Lower leg skin (tissue), 4 donors: ENCODE results near the gene APOE. TPM values are rescaled to one million over a fixed set of nuclear protein-coding genes. Genes with fewer than 3 reads are reported as not detected.
"Not testable (repeated sequence)": the region's sequence is repeated elsewhere in the genome, so short reads cannot be mapped to it uniquely, and the experiment has no call there.

ENCODE experiments used
- DNase-seq, 2 donors: peaks; one replicate each; pipeline ENCODE4 v3.0.0-alpha.2; 2019; ENCODE audit warnings: low spot score in 2 of 2
- H3K4me3 ChIP-seq: fragments of 200-600 bp; sonication (generic); 2 replicates; pipeline ENCODE4 v1.5.1; 2017; ENCODE audit warnings: mild to moderate bottlenecking, low read depth; ENCODE audit not compliant: poor library complexity, severe bottlenecking
- POLR2A ChIP-seq, 2 donors: fragments of 450-650 bp; IDR thresholded peaks; one replicate each; pipeline ENCODE4 v1.6.1; 2016 to 2017; ENCODE audit warnings: antibody characterized with exemption in 2 of 2, mild to moderate bottlenecking in 1 of 2, moderate library complexity in 1 of 2
- WGBS, 2 donors: methylation state at CpG; one replicate each; pipeline ENCODE4 v1.1.5; 2018; 5-methylcytosine and 5-hydroxymethylcytosine counted together
- intact Hi-C: fragments of 100-400 bp; cut with DNase I; formaldehyde crosslinking; loops from one replicate; pipeline ENCODE4 v1.15.0; 2023; ENCODE audit warnings: low total_unique reads
- total RNA-seq, 4 donors: library from RNA; depleted of rRNA; stranded (reverse); fragments of >200 nt; gene quantifications; one replicate each; pipeline ENCODE4 v1.1.0, GENCODE V29; 2016
- TF ChIP-seq, protein P1 (sequence below), 3 donors: fragments of 450-650 bp; IDR thresholded peaks; one replicate each; pipeline ENCODE4 v1.5.1; 2016; ENCODE audit warnings: antibody characterized with exemption in 3 of 3, mild to moderate bottlenecking in 3 of 3, moderate library complexity in 2 of 3

APOE gene
- total RNA-seq, 4 donors from 2014 or later: 511 to 997 (median 747) TPM

DNA sequence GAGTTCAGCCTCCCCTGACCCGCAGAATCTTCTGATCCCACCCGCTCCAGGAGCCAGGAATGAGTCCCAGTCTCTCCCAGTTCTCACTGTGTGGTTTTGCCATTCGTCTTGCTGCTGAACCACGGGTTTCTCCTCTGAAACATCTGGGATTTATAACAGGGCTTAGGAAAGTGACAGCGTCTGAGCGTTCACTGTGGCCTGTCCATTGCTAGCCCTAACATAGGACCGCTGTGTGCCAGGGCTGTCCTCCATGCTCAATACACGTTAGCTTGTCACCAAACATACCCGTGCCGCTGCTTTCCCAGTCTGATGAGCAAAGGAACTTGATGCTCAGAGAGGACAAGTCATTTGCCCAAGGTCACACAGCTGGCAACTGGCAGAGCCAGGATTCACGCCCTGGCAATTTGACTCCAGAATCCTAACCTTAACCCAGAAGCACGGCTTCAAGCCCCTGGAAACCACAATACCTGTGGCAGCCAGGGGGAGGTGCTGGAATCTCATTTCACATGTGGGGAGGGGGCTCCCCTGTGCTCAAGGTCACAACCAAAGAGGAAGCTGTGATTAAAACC lies 1.1 kb upstream of the APOE start:
- intact Hi-C loops: loop anchor here (5.0 to 10.0 kb wide), 2 partner anchors 48 to 420 kb away; partner anchors contain the start of gene CKM
- no peak overlapping the region for H3K4me3 ChIP-seq
- WGBS, 2 donors: 57 to 62% methylated on average over 12 of the region's 12 CpGs
- no peak for TF ChIP-seq POLR2A (IDR thresholded peaks at IDR 0.05)
- TF ChIP-seq, protein P1, sequence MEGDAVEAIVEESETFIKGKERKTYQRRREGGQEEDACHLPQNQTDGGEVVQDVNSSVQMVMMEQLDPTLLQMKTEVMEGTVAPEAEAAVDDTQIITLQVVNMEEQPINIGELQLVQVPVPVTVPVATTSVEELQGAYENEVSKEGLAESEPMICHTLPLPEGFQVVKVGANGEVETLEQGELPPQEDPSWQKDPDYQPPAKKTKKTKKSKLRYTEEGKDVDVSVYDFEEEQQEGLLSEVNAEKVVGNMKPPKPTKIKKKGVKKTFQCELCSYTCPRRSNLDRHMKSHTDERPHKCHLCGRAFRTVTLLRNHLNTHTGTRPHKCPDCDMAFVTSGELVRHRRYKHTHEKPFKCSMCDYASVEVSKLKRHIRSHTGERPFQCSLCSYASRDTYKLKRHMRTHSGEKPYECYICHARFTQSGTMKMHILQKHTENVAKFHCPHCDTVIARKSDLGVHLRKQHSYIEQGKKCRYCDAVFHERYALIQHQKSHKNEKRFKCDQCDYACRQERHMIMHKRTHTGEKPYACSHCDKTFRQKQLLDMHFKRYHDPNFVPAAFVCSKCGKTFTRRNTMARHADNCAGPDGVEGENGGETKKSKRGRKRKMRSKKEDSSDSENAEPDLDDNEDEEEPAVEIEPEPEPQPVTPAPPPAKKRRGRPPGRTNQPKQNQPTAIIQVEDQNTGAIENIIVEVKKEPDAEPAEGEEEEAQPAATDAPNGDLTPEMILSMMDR (IDR thresholded peaks at IDR 0.05): no peak
- DNase-seq: no peak

DNA sequence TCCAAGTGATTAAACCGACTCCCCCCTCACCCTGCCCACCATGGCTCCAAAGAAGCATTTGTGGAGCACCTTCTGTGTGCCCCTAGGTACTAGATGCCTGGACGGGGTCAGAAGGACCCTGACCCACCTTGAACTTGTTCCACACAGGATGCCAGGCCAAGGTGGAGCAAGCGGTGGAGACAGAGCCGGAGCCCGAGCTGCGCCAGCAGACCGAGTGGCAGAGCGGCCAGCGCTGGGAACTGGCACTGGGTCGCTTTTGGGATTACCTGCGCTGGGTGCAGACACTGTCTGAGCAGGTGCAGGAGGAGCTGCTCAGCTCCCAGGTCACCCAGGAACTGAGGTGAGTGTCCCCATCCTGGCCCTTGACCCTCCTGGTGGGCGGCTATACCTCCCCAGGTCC lies 2.0 kb downstream of the APOE start:
- TF ChIP-seq POLR2A (IDR thresholded peaks at IDR 0.05): no peak
- TF ChIP-seq, protein P1 (IDR thresholded peaks at IDR 0.05): no peak
- no peak for DNase-seq
- WGBS, 2 donors: 91 to 92% methylated on average over 12 of the region's 12 CpGs
- intact Hi-C loops: loop anchor here (10.0 kb wide), 1 partner anchor 417 kb away; the partner anchor contains the start of gene CKM
- H3K4me3 ChIP-seq: no peak overlapping the region

DNA sequence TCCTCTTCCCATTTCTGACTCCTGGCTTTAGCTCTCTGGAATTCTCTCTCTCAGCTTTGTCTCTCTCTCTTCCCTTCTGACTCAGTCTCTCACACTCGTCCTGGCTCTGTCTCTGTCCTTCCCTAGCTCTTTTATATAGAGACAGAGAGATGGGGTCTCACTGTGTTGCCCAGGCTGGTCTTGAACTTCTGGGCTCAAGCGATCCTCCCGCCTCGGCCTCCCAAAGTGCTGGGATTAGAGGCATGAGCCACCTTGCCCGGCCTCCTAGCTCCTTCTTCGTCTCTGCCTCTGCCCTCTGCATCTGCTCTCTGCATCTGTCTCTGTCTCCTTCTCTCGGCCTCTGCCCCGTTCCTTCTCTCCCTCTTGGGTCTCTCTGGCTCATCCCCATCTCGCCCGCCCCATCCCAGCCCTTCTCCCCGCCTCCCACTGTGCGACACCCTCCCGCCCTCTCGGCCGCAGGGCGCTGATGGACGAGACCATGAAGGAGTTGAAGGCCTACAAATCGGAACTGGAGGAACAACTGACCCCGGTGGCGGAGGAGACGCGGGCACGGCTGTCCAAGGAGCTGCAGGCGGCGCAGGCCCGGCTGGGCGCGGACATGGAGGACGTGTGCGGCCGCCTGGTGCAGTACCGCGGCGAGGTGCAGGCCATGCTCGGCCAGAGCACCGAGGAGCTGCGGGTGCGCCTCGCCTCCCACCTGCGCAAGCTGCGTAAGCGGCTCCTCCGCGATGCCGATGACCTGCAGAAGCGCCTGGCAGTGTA lies 2.7 kb downstream of the APOE start:
- DNase-seq: no peak
- intact Hi-C loops: loop anchor here (10.0 kb wide), 1 partner anchor 417 kb away; the partner anchor contains the start of gene CKM
- H3K4me3 ChIP-seq: no peak overlapping the region
- 95% methylated on average over 38 to 41 of the region's 46 CpGs for WGBS, 2 donors
- TF ChIP-seq, protein P1 (IDR thresholded peaks at IDR 0.05): no peak
- no peak for TF ChIP-seq POLR2A (IDR thresholded peaks at IDR 0.05)

DNA sequence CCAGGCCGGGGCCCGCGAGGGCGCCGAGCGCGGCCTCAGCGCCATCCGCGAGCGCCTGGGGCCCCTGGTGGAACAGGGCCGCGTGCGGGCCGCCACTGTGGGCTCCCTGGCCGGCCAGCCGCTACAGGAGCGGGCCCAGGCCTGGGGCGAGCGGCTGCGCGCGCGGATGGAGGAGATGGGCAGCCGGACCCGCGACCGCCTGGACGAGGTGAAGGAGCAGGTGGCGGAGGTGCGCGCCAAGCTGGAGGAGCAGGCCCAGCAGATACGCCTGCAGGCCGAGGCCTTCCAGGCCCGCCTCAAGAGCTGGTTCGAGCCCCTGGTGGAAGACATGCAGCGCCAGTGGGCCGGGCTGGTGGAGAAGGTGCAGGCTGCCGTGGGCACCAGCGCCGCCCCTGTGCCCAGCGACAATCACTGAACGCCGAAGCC lies 3.3 kb downstream of the APOE start:
- WGBS, 2 donors: 93 to 97% methylated on average over 20 to 41 of the region's 44 CpGs
- intact Hi-C loops: loop anchor here (10.0 kb wide), 1 partner anchor 416 kb away; the partner anchor contains the start of gene CKM
- TF ChIP-seq, protein P1 (IDR thresholded peaks at IDR 0.05): no peak
- no peak for TF ChIP-seq POLR2A (IDR thresholded peaks at IDR 0.05)
- H3K4me3 ChIP-seq: no peak overlapping the region
- no peak for DNase-seq

DNA sequence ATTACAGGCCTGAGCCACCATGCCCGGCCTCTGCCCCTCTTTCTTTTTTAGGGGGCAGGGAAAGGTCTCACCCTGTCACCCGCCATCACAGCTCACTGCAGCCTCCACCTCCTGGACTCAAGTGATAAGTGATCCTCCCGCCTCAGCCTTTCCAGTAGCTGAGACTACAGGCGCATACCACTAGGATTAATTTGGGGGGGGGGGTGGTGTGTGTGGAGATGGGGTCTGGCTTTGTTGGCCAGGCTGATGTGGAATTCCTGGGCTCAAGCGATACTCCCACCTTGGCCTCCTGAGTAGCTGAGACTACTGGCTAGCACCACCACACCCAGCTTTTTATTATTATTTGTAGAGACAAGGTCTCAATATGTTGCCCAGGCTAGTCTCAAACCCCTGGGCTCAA lies 4.2 kb downstream of the APOE start:
- DNase-seq: no peak
- no peak overlapping the region for H3K4me3 ChIP-seq
- WGBS, 2 donors: 90 to 92% methylated on average over 5 of the region's 5 CpGs
- intact Hi-C loops: loop anchor here (10.0 kb wide), 1 partner anchor 415 kb away; the partner anchor contains the start of gene CKM
- TF ChIP-seq POLR2A (IDR thresholded peaks at IDR 0.05): no peak
- TF ChIP-seq, protein P1 (IDR thresholded peaks at IDR 0.05): no peak

DNA sequence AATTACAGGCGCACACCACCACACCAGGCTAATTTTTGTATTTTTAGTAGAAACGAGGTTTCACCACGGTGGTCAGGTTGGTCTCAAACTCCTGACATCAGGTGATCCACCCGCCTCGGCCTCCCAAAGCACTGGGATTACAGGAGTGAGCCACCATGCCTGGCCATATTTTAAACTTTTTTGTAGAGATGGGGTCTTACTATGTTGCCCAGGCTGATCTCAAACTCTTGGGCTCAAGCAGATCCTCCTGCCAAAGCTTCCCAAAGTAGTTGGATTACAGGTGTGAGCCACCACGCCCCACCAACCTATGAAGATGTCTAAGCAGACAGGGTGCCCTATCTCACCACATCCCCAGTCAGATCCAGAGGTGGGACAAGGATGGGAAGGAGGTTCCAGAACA lies 6.3 kb downstream of the APOE start:
- H3K4me3 ChIP-seq, DNase-seq, intact Hi-C loops: not testable (repeated sequence)
- 90 to 91% methylated on average over 6 of the region's 6 CpGs for WGBS, 2 donors
